Measurements from ENCODE around the gene PRKCI. TPM values are rescaled to one million over a fixed set of nuclear protein-coding genes. Genes with fewer than 3 reads are reported as not detected.

PRKCI gene
- total and polyA plus RNA-seq, 2 of the 4 experiments (the other 2 are of a cell fraction): 28.7 to 53.4 TPM

DNA sequence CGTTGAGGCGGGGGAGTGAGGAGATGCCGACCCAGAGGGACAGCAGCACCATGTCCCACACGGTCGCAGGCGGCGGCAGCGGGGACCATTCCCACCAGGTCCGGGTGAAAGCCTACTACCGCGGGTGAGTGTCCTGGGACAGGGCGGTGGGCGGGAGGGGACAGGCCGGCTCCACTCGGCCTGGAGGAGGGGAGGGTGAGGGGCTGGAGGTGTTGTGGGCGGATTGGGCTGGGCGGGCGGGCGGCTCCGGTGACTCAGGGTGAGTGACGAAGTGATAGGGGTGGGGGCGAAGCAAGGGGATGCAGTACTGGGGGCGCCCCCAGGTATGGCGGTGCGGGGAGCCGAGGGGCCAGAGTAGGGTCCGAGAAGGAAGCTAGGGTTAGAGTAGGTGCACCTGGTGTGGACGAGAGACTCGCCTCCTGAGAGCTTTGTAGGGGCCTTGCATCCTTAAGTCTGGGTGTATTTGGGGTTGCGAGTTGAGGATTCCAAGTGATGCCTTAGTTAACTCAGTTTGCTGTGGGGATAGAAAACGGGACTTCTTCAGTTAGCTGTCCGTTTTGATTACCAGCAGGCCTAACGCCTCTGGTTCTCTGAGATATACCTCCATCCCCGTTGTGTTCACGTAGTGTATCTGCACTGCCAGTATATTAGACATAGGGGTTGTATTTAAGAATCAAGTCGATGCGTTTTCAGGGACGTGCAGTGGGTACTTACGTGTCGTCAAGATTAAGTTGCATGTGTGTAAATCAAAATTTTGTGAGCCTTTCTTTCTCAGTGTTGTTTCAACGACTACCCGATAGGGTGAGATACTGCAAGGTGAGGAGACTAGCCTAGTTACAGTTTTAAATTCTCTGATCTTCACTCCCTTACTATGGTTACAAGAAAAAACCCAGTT is 670 bp downstream of the PRKCI start (continued):
- no peak for TF ChIP-seq USF2 (IDR thresholded peaks at IDR 0.05; ENCODE audit: low read depth, low read length)

DNA sequence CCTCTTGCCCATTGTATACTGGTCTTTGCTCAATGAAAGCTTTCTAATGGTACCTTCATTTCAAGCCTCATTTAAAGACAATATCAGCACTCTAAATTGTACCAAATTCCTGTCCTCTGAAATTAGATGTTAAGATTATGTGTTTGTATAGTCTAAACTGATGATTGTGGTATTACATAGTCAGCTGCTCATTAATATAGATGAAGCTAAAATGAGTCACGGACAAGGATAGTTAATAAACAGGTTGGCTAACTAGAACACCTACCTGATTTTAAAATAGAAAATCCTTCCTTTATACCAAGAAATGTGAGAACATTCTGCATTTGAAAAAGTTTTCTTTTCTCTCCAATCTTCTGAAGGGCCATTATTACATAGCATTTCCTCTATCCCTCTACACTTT is 2.9 kb downstream of the PRKCI start:
- no TSS peak for BruUV-seq (replicated peaks)
- Histone ChIP-seq H3K79me1 (ENCODE audit: low read depth in 1 of 2, low read length in 2 of 2) (peaks cover 10 to 40% of the 10 kb centered on the region in 2 experiments; a peak in 3 of 4 replicates), H2AK5ac (ENCODE audit: low read depth, low read length) (no peak overlapping the region), H3K27me3 (ENCODE audit: control insufficient read depth, insufficient read depth, low read length) (no peaks in the 10 kb centered on the region), H3K9me1 (ENCODE audit: insufficient read depth, low read length) (peaks cover 4% of the 10 kb centered on the region; the same call in 1 of the 2 replicates), H2AK9ac (replicated peaks; ENCODE audit: low read depth, low read length, poor library complexity) (no peak overlapping the region), H3K14ac (replicated peaks; ENCODE audit: low read depth, low read length) (no peak overlapping the region), H3K56ac (ENCODE audit: extremely low read depth, insufficient read depth, low read length) (no peak overlapping the region), H4K91ac (ENCODE audit: insufficient read depth, low read depth, low read length) (no peak overlapping the region), H4K20me1 (ENCODE audit: insufficient read depth, low read length) (peaks cover 11% of the 10 kb centered on the region), H2AFZ (replicated peaks; ENCODE audit: low read length, poor library complexity) (no peak overlapping the region), H3K4me3 (ENCODE audit: insufficient read depth, low read depth, low read length) (no peak overlapping the region), H3K4ac (ENCODE audit: low read depth, low read length) (no peak overlapping the region), H4K8ac (ENCODE audit: low read depth in 2 of 2, low read length in 2 of 2) (no peak overlapping the region), H3K18ac (ENCODE audit: low read depth, low read length) (no peak overlapping the region), H3K4me1 (ENCODE audit: control insufficient read depth, insufficient read depth, low read length) (peaks cover 24% of the 10 kb centered on the region), H2BK5ac (ENCODE audit: low read depth, low read length, poor library complexity, severe bottlenecking) (peak overlapping the region; percentile 48), H2BK15ac (ENCODE audit: low read depth, low read length) (no peak overlapping the region), H3K23ac (ENCODE audit: low read depth, low read length) (no peak overlapping the region), H3K36me3 (ENCODE audit: control insufficient read depth, insufficient read depth, low read length) (no peaks in the 10 kb centered on the region), H4K5ac (ENCODE audit: low read depth, low read length) (no peak overlapping the region; the same call in 1 of the 2 replicates), H3K9me3 (ENCODE audit: control insufficient read depth, insufficient read depth, low read length) (no peaks in the 10 kb centered on the region), H2BK120ac (ENCODE audit: low read depth, low read length) (no peak overlapping the region), H2BK20ac (ENCODE audit: low read depth, low read length) (no peak overlapping the region), H3K9ac (ENCODE audit: low read depth, low read length) (no peak overlapping the region), H3K4me2 (ENCODE audit: low read depth, low read length) (peak overlapping the region; percentile 35), H3K27ac (ENCODE audit: insufficient read depth, low read length) (peak overlapping the region; percentile 72; the same call in 1 of the 2 replicates)
- in situ Hi-C loops (cut with MboI; ENCODE audit: low sequenced_read_pairs) (no loop called here), dilution Hi-C loops (cut with HindIII; ENCODE audit: low sequenced_read_pairs, unreplicated experiment) (no loop called here), intact Hi-C loops (cut with micrococcal nuclease) (loop anchor here (5.0 kb wide), 1 partner anchor 47 kb away; no protein-coding TSS in a partner anchor)
- no peak for ATAC-seq (ENCODE audit: low read depth)
- CTCF ChIA-PET: no interaction called here
- WGBS, 2 experiments (ENCODE audit: extremely low coverage in 2 of 2, insufficient read length in 1 of 2): no CpG with 5 or more reads among the region's 1 CpG
- POLR2A ChIA-PET (ENCODE audit: unreplicated experiment): no interaction called here
- no peak for DNase-seq
- TF ChIP-seq CTCF (conservative IDR thresholded peaks at IDR 0.05; ENCODE audit: low read depth, low read length): no peak
- no peak for TF ChIP-seq CEBPB (IDR thresholded peaks at IDR 0.05; ENCODE audit: low read depth, low read length)
- TF ChIP-seq CHD1 (IDR thresholded peaks at IDR 0.05; ENCODE audit: low read depth, low read length): no peak
- TF ChIP-seq POLR2A (IDR thresholded peaks at IDR 0.05; ENCODE audit: low read depth, low read length): no peak
- no peak for TF ChIP-seq MXI1 (IDR thresholded peaks at IDR 0.05; ENCODE audit: borderline replicate concordance, low read depth, low read length)
- TF ChIP-seq ELK1 (IDR thresholded peaks at IDR 0.05; ENCODE audit: borderline replicate concordance, low read depth, low read length): no peak
- TF ChIP-seq RFX5 (IDR thresholded peaks at IDR 0.05; ENCODE audit: low read depth, low read length): no peak
- no peak for TF ChIP-seq RCOR1 (IDR thresholded peaks at IDR 0.05; ENCODE audit: insufficient replicate concordance, low read length)
- no peak for TF ChIP-seq MAZ (IDR thresholded peaks at IDR 0.05; ENCODE audit: borderline replicate concordance, low read depth, low read length)
- TF ChIP-seq USF2 (IDR thresholded peaks at IDR 0.05; ENCODE audit: low read depth, low read length): no peak
